NK-92 treated with Interleukin-12 subunit alpha and Interleukin-12 subunit beta, amount 100 ng/mL, for 24 hours (cell line): ENCODE data around the gene TMEM163.
A peak's percentile ranks its signal among the peaks of the same experiment; 100 is the strongest.

Experiments used
- DNase-seq: peaks from one replicate; lab custom pipeline; 2025; lab: John Stamatoyannopoulos, UW

TMEM163 gene

GRCh38 chr2:134692499-134692898 lies 26.3 kb downstream of the TMEM163 start:
- DNase-seq: no peak

GRCh38 chr2:134690629-134691215 lies 28.1 kb downstream of the TMEM163 start:
- DNase-seq: no peak

DNA sequence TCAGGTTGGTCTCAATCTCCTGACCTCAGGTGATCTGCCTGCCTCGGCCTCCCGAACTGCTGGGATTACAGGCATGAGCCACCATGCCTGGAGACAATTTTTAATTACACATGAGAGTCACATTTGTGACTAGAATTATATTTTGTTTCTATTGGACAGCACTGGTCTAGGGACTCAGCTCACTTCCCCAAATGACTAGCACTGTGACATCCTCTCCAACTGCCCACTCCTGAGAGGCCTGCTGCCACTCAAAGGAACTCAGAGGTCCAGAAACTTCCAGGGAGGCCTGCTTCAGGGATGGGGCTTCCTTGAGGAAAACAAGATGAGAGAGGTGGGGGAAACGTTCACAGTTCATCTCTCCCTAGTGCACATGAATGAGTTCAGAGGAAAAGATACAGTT lies 29.5 kb downstream of the TMEM163 start:
- DNase-seq: no peak

GRCh38 chr2:134685967-134686366 lies 32.8 kb downstream of the TMEM163 start:
- no peak for DNase-seq

DNA sequence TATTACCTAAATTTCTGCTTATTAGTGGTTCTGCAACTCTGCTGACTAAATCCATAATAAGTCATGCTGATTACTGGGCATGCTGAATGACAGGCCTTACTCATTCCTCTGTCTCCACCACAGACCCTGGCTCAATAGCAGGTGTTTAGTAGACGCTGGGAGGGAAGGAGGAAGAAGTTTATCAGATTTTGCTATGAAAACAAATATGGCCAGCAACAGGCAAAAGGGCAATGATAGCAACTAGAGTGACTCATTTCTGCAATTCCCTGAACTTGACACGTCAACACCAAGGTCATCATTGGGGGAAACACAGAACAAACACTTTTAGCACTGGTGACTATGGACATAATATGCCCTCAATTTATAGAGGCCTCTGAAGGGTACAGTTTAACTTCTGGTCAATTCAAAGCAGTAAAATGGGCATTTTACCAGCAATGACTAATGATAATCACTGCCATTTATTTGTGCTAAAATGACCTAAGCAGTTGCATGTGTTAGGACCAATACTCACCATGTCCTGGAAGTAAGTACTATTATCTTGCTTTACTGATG lies 35.2 kb downstream of the TMEM163 start:
- DNase-seq: peak; percentile 24

DNA sequence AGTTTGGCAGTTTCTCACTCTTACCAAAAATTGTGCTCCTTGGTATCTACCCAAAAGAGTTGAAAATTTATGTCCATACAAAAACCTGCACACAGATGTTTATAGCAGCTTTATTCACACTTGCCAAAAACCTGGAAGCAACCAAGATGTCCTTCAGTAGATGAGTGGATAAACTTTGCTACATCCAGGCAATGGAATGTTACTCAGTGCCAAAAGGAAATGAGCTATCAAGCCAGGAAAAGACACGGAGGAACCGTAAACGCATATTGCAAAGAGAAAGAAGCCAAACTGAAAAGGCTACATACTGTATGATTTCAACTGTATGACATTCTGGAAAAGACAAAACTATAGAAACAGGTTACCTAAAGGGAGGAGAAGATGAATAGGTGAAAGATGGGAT lies 36.1 kb downstream of the TMEM163 start:
- no peak for DNase-seq

DNA sequence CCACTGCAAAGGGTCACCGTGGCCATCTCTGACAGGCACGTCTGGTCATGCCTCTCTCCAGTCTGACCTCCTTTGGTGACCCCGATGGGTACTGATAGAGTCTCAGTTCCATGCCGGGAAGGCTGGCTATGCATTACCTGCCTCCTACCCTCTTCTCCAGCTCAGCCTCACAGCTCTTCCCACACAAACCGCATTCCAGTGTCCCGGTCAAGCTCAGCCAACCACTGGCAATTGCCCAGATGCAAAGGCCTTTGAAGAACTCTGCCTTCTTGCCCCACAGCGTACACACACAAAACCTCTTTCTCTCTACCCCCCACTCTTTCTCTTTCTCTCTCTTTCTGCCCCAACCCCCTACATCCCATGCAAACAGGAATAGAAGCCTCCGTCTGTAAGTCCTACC lies 37.6 kb downstream of the TMEM163 start:
- no peak for DNase-seq

DNA sequence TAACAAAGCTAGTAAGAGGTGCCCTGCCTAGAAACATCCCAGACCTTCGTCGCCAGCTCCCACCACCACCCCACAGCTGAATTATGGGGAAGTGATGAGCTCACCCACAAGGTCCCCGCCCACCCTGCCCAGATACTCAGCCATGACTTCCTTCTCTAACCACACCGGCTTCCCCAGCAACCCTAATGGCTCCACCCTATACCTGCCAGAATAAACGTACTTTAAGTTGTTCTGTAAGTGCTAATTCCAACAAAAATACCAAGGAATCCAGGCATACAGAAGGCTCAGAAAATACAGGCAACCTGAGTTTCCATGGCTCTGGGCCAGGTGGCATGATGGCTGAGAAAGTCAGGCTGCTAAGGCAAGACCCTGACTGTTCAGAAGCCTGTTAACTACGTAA lies 39.1 kb downstream of the TMEM163 start:
- peak; percentile 39 for DNase-seq

GRCh38 chr2:134679294-134679693 lies 39.5 kb downstream of the TMEM163 start:
- DNase-seq: no peak

DNA sequence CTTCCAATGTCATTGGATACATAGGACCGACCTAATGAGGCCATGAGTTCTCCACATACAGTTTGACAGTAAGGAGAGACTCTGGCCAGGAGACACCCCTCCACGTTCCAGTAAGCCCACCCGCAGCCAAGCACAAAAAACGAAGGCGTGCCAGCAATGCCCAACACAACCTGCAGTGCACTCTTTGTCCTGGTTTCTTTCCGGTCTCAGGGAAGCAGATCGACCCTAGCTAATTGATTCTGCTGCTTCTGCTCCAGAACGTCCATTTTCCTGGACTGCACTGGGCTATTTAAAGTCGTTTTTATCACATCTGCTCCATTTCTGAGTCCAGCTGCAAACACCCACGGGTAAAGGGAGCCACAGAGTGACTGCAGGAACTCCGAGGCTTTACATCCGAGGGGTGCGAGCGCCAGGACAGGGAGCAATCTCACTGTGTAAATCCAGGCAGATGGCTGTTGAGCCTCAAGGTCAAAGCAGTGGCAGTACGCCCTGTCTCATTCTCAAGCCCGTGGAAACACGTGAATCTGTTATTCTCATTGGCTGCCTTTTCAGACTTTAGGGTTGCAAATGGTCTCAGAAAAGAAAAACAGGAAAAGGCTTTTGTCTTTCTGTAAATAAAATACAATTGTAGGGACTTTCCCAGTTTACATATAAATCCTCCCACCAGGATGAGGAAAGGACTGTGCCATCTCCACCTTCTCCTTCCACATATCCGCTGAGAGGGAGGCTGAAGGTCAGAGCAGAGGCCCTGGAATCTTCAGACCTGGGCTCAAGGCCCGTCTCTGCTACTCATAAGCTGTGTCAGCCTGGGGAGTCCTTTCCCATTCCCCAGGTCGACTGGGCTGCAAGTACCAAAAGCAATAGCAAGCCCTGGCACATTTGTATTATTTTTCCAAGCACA lies 40.7 kb downstream of the TMEM163 start:
- DNase-seq: no peak

GRCh38 chr2:134676960-134677359 lies 41.8 kb downstream of the TMEM163 start:
- DNase-seq: no peak

- DNase-seq: no peak
These were observed 43.5 kb downstream of the TMEM163 start for GRCh38 chr2:134675314-134675713.

GRCh38 chr2:134674687-134675086 lies 44.1 kb downstream of the TMEM163 start:
- DNase-seq: peak; percentile 22

GRCh38 chr2:134671513-134671912 lies 47.3 kb downstream of the TMEM163 start:
- DNase-seq: no peak

GRCh38 chr2:134670955-134671354 lies 47.8 kb downstream of the TMEM163 start:
- no peak for DNase-seq

GRCh38 chr2:134669731-134670669 lies 48.8 kb downstream of the TMEM163 start:
- DNase-seq: peak; percentile 53

GRCh38 chr2:134668821-134669220 lies 50.0 kb downstream of the TMEM163 start:
- DNase-seq: peak; percentile 76

DNA sequence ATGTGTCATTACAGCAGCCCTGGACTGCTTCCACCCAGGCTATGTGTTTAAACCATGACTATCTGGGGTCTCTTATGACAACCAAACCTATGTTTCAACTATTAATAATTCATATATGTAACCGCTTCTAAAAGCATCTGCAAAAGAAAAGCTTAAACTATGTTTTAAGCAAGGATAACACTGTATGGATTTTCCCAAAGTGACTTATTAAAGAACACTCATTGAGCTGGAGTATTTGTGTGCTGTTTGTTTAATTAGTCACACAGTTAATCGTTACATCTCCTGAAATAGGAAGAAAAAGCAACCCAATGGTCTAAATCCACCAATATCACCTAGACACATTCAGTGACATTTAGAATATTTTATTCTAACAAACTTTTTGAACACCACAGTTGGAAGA lies 51.3 kb downstream of the TMEM163 start:
- DNase-seq: no peak

- DNase-seq: no peak
These were observed 51.7 kb downstream of the TMEM163 start for GRCh38 chr2:134667081-134667480.

- DNase-seq: no peak
These were observed 52.9 kb downstream of the TMEM163 start for GRCh38 chr2:134665727-134666506.
